Measurements from ENCODE around the gene LITAF.
"Not testable (repeated sequence)": the region's sequence is repeated elsewhere in the genome, so short reads cannot be mapped to it uniquely, and the experiment has no call there.

The LITAF gene

DNA sequence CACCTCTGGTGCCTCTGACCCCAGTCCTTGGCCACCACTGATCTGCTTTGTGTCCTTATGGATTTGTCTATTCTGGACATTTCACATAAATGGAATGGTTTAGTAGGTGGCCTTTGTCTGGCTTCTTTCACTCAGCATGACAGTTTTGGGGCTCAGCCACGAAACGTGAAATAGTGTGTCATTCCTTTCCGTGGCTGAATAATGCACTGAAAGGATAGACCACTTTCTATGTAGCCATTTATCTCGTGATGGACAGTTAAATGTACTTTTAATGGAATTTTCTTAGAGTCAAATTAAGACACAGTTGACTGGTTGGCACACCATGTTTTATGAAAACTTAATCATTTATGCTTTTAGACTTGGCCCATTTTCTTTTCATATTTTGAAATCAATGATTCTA lies 57.4 kb downstream of the LITAF start:
- Mint-ChIP-seq H3K4me3 (no peak overlapping the region), H3K9me3 (no peaks in the 10 kb centered on the region), H3K36me3 (ENCODE audit: insufficient read depth) (peaks cover 11% of the 10 kb centered on the region), H3K4me1 (peaks cover 10% of the 10 kb centered on the region), H3K27ac (ENCODE audit: low read depth) (peak overlapping the region; percentile 29), H3K27me3 (no peaks in the 10 kb centered on the region)
- ATAC-seq (replicated peaks; ENCODE audit: extremely low read depth, poor library complexity, severe bottlenecking) (no peak), DNase-seq (ENCODE audit: low spot score in 2 of 2) (no peak)

DNA sequence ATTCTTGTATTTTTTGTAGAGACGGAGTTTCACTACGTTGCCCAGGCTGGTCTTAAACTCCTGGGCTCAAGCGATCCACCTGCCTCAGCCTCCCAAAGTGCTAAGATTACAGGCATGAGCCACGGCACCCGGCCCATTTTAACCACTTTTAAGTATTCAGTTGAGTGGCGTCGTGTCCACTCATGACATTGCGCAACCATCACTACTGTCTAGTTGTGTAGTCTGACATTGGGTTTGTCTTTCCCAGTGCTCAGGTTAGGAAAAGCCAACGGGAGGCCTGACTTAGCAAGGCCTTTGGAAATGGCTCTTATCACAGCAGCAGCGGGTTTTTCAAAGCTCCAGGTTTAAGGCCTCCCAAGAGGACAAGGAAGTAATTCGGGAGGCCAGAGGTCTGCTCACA lies 58.7 kb downstream of the LITAF start:
- H3K27me3 Mint-ChIP-seq, result no peaks in the 10 kb centered on the region
- ATAC-seq (replicated peaks; ENCODE audit: extremely low read depth, poor library complexity, severe bottlenecking), result no peak
- DNase-seq (ENCODE audit: low spot score in 2 of 2), result no peak
- no peak overlapping the region for H3K27ac Mint-ChIP-seq (ENCODE audit: low read depth)
- H3K36me3 Mint-ChIP-seq (ENCODE audit: insufficient read depth), result peaks cover 10% of the 10 kb centered on the region
- no peaks in the 10 kb centered on the region for H3K9me3 Mint-ChIP-seq
- H3K4me1 Mint-ChIP-seq, result peaks cover 10% of the 10 kb centered on the region
- no peak overlapping the region for H3K4me3 Mint-ChIP-seq

DNA sequence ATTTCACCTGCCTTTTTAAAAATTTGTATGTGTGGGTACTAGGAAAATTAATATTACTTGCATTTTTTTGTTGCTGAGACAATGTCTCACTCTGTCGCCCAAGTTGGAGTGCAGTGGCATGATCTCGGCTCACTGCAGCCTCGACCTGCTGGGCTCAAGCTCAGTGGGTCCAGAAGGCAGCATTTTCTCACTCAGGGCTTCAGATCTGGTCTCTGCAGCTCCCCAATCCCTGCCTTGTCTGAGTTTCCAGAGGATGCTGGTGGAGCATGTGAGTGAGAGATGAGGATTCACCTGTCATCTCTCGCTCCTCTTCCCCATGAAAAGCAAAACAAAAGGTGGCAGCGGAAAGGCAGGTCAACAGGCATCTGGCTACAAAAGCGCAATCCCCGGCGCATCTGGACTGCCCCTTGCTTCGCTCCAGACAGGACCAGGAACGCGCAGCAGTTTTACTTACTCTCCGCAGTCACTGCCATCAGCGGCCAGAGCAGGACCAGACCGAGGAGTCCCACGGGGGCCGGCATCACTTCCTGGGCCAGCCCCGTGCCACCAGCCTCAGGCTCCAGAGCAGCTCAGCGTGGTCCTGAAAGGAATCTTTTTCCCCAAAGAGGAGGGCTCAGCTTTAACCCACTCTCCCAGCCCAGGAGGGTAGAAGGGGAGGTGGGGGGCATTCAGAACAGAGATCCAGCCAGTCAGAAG lies 59.9 kb downstream of the LITAF start:
- Mint-ChIP-seq H3K9me3 (peaks cover 1% of the 10 kb centered on the region), H3K4me1 (no peaks in the 10 kb centered on the region), H3K27ac (ENCODE audit: low read depth) (no peak overlapping the region), H3K4me3 (no peak overlapping the region), H3K36me3 (ENCODE audit: insufficient read depth) (peaks cover 3% of the 10 kb centered on the region), H3K27me3 (no peaks in the 10 kb centered on the region)
- ATAC-seq (replicated peaks; ENCODE audit: extremely low read depth, poor library complexity, severe bottlenecking) (no peak), DNase-seq (ENCODE audit: low spot score in 2 of 2) (no peak)

DNA sequence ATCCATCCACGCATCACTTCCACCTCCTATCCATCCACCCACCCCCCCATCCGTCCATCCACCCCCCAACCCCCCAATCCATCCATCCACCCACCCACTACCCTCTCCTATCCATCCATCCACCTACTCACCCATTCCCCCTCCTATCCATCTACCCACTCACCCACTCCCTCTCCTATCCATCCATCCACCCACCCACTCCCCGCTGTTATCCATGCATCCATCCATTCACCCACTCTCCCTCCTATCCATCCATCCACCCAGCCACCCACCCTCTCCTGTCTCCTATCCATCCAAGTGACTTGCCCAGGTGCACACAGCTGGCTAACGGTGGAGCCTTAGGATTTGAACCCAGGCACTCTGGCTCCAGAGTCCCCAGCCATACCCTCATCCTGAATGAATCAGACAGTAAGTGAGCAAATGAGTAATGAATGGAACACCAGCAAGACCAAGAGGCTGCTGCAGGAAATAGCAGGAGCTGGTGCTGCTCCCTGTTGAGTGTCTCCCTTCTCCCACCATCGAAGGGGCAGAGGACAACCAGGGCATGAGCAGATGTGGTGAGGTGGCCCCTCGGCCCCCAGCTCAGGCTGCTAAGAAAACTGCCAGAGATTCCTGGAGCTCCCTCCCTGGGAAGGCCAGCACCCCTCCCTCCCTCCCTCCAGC lies 62.5 kb downstream of the LITAF start:
- no peaks in the 10 kb centered on the region for H3K4me1 Mint-ChIP-seq
- peaks cover 6% of the 10 kb centered on the region for H3K9me3 Mint-ChIP-seq
- no peak overlapping the region for H3K4me3 Mint-ChIP-seq
- no peaks in the 10 kb centered on the region for H3K27me3 Mint-ChIP-seq
- DNase-seq (ENCODE audit: low spot score in 2 of 2) (no peak), ATAC-seq (replicated peaks; ENCODE audit: extremely low read depth, poor library complexity, severe bottlenecking) (no peak)
- H3K36me3 Mint-ChIP-seq (ENCODE audit: insufficient read depth), result peaks cover 3% of the 10 kb centered on the region
- H3K27ac Mint-ChIP-seq (ENCODE audit: low read depth), result no peak overlapping the region

DNA sequence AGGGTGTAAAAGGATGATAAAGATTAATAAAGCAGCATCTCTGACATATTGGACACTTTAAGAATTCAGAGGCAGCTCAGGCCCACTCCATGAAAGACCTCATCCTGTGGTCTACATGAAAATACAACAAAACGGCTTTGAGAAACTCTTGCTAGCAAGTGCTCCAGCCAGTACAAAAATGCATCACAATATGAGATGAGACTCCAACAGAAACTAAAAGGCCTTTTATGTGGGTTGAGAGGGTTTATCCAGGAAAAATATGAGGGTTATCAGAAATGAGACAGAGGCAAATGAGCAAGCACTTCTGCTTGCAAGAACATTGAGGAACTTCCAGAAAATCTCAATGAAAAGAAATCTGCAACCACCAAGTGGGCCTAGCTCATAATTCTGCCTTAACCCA lies 65.7 kb downstream of the LITAF start:
- Mint-ChIP-seq H3K36me3 (ENCODE audit: insufficient read depth) (peaks cover 2% of the 10 kb centered on the region), H3K4me3 (no peak overlapping the region), H3K4me1 (no peaks in the 10 kb centered on the region), H3K27ac (ENCODE audit: low read depth) (no peak overlapping the region), H3K9me3 (peaks cover 6% of the 10 kb centered on the region), H3K27me3 (no peaks in the 10 kb centered on the region)
- ATAC-seq (replicated peaks; ENCODE audit: extremely low read depth, poor library complexity, severe bottlenecking) (no peak), DNase-seq (ENCODE audit: low spot score in 2 of 2) (no peak)

DNA sequence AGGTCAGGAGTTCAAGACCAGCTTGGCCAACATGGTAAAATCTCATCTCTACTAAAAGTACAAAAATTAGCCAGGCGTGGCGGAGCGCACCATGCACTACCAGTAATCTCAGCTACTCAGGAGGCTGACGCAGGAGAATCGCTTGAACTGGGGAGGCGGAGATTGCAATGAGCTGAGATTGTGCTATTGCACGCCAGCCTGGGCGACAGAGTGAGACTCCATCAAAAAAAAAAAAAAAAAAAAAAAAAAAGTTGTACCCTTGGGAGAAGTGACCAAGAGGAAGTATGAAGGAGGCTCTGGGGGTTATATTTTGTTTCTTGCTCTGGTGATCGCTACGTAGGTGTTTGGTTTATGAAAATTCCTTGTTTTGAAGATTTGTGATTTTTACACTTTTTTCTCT lies 66.3 kb downstream of the LITAF start:
- peaks cover 6% of the 10 kb centered on the region for H3K9me3 Mint-ChIP-seq
- ATAC-seq (replicated peaks; ENCODE audit: extremely low read depth, poor library complexity, severe bottlenecking) (no peak), DNase-seq (ENCODE audit: low spot score in 2 of 2) (no peak)
- no peak overlapping the region for H3K4me3 Mint-ChIP-seq
- H3K27me3 Mint-ChIP-seq, result no peaks in the 10 kb centered on the region
- no peak overlapping the region for H3K27ac Mint-ChIP-seq (ENCODE audit: low read depth)
- H3K36me3 Mint-ChIP-seq (ENCODE audit: insufficient read depth), result peaks cover 2% of the 10 kb centered on the region
- H3K4me1 Mint-ChIP-seq, result no peaks in the 10 kb centered on the region

DNA sequence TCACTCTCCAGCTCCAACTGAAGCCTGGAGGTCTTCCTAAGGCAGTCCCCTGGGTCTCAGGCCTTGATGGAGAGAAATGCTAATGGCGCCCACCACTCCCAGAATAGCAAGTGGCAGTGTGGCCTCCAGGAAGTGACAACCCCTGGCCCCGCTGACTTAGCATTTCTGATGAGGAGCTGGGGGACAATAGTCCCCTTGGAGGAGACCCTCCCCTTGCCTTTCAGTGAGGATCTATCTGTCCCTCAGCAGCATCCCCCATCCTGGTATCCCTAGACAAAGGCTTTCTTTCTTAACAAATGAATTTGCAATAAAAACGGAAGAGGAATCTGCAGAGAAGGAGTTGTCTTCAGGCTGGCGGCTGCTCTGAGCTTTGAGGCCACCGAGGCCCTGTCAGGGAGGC lies 68.8 kb downstream of the LITAF start:
- ATAC-seq (replicated peaks; ENCODE audit: extremely low read depth, poor library complexity, severe bottlenecking) (no peak), DNase-seq (ENCODE audit: low spot score in 2 of 2) (no peak)
- H3K9me3 Mint-ChIP-seq, result peaks cover 6% of the 10 kb centered on the region
- H3K4me3 Mint-ChIP-seq, result no peak overlapping the region
- no peak overlapping the region for H3K27ac Mint-ChIP-seq (ENCODE audit: low read depth)
- H3K4me1 Mint-ChIP-seq, result no peaks in the 10 kb centered on the region
- H3K36me3 Mint-ChIP-seq (ENCODE audit: insufficient read depth), result peaks cover 2% of the 10 kb centered on the region
- no peaks in the 10 kb centered on the region for H3K27me3 Mint-ChIP-seq

DNA sequence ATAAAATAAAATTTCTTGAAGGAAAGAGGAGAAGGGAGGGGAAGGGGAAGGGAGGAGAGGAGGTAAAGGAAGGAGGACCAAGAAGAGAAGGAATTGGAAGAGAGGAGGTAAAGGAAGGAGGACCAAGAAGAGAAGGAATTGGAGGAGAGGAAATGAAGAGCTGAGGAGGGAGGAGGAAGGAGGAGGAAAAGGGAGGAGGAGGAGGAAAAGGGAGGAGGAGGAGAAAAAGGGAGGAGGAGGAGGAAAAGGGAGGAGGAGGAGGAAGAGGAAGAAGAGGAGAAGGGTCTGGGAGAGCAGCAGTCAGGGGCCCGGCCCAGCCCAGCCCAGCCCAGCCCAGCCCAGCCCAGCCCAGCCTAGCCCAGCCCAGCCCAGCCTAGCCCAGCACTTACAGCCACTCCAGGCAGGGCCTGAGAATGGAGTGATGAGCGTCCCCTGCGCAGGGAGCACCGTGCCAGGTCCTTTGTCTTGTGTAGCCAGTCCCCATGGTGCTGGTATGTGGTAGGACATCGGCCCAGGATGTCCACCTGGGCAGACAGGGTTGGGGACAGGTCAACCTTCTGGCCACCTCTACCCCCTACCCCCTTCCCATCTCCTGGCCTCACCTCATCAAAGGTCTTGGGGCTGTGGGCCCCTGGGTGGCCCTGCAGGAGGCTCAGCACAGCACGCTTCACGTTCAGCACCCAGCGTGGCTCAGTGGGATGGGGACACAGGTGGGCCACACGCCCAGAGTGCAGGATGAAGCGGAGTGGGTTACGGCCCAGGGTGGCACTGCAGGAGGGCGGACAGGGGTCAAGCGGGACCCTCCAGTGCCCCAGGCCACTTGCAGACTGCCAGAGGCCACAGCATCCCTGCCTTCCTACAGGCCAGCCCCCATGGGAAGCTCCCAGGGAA lies 70.9 kb downstream of the LITAF start:
- no peaks in the 10 kb centered on the region for H3K27me3 Mint-ChIP-seq
- no peaks in the 10 kb centered on the region for H3K4me1 Mint-ChIP-seq
- H3K36me3 Mint-ChIP-seq (ENCODE audit: insufficient read depth), result peaks cover 2% of the 10 kb centered on the region
- H3K9me3 Mint-ChIP-seq, result no peaks in the 10 kb centered on the region
- H3K4me3 Mint-ChIP-seq, result no peak overlapping the region
- DNase-seq (ENCODE audit: low spot score in 2 of 2), result no peak
- ATAC-seq (replicated peaks; ENCODE audit: extremely low read depth, poor library complexity, severe bottlenecking), result no peak
- H3K27ac Mint-ChIP-seq (ENCODE audit: low read depth), result no peak overlapping the region

DNA sequence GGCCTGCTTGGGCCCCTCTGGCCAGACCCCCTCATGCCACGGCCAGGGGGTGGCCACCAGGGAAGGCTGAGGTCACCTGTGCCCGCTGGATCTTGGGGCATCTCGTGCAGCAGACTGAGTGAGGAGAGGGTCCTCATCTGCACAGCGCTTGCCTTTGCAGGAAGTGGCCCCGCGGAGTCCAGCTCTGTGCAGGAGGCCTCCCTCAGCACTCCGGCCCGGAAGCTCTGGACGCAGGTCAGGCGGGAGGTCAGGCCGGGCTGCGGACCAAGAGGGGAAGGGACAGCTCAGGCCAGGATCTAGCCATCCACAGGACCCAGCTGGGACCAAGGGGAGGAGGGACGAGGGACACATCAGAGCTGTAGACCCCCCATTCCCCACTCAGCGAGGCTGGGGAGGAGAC lies 72.4 kb downstream of the LITAF start:
- Mint-ChIP-seq H3K9me3 (no peaks in the 10 kb centered on the region), H3K27me3 (no peaks in the 10 kb centered on the region), H3K27ac (ENCODE audit: low read depth) (no peak overlapping the region), H3K4me1 (no peaks in the 10 kb centered on the region), H3K4me3 (no peak overlapping the region), H3K36me3 (ENCODE audit: insufficient read depth) (peaks cover 2% of the 10 kb centered on the region)
- ATAC-seq (replicated peaks; ENCODE audit: extremely low read depth, poor library complexity, severe bottlenecking), result no peak
- no peak for DNase-seq (ENCODE audit: low spot score in 2 of 2)

DNA sequence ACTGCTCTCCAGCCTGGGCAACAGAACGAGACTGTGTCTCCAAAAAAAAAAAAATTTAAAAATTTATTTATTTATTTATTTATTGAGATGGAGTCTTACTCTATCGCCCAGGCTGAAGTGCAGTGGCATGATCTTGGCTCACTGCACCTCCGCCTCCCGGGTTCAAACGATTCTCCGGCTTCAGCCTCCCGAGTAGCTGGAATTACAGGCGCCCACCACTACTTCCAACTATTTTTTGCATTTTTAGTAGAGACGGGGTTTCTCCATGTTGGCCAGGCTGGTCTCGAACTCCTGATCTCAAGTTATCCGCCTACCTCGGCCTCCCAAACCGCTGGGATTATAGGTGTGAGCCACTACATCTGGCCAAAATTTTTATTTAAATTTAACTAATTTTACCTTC lies 73.4 kb downstream of the LITAF start:
- H3K4me1 Mint-ChIP-seq; H3K9me3 Mint-ChIP-seq; H3K36me3 Mint-ChIP-seq (ENCODE audit: insufficient read depth); H3K27ac Mint-ChIP-seq (ENCODE audit: low read depth); H3K4me3 Mint-ChIP-seq; DNase-seq (ENCODE audit: low spot score in 2 of 2); ATAC-seq (replicated peaks; ENCODE audit: extremely low read depth, poor library complexity, severe bottlenecking); H3K27me3 Mint-ChIP-seq: not testable (repeated sequence)

DNA sequence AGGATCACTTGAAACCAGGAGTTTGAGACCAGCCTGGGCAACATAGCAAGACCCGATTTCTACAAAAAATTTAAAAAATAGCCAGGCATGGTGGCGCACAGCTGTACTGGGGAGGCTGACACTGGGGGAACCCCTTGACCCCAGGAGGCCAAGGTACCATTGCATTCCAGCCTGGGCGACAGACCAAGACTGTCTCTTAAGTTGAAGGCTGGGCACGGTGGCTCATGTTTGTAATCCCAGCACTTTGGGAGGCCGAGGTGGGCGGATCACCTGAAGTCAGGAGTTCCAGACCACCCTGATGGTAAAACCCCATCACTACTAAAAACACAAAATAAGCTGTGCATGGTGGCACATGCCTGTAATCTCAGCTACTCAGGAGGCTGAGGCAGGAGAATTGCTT lies 74.9 kb downstream of the LITAF start:
- DNase-seq (ENCODE audit: low spot score in 2 of 2), result no peak
- Mint-ChIP-seq H3K36me3 (ENCODE audit: insufficient read depth) (no peaks in the 10 kb centered on the region), H3K4me1 (no peaks in the 10 kb centered on the region), H3K27ac (ENCODE audit: low read depth) (no peak overlapping the region), H3K4me3 (no peak overlapping the region), H3K9me3 (no peaks in the 10 kb centered on the region), H3K27me3 (no peaks in the 10 kb centered on the region)
- ATAC-seq (replicated peaks; ENCODE audit: extremely low read depth, poor library complexity, severe bottlenecking), result no peak

DNA sequence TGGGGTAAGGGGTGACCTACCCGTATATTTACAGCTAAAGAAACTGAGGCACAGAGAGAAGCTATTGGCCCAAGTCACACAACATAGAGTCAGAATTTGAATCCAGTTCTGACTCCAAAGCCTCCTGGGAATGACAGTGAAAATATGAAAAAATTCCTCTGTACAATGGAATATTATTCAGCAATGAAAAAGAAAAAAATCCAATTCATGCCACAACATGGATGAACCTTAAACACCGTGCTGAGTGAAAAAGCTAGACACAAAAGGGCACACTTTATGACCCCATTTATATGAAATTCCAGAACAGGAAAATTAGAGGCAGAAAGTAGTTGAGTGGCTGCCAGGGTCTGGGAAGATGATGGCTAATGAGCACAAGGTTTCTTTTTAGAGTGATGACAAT lies 75.4 kb downstream of the LITAF start:
- no peak for DNase-seq (ENCODE audit: low spot score in 2 of 2)
- Mint-ChIP-seq H3K36me3 (ENCODE audit: insufficient read depth) (no peaks in the 10 kb centered on the region), H3K4me1 (no peaks in the 10 kb centered on the region), H3K27me3 (no peaks in the 10 kb centered on the region), H3K27ac (ENCODE audit: low read depth) (no peak overlapping the region), H3K9me3 (no peaks in the 10 kb centered on the region), H3K4me3 (no peak overlapping the region)
- no peak for ATAC-seq (replicated peaks; ENCODE audit: extremely low read depth, poor library complexity, severe bottlenecking)
